Activated CD4-positive, CD25-positive, alpha-beta regulatory T cell treated with anti-CD3 and anti-CD28 coated beads, Interleukin-2, amount 50 U/mL, for 16 hours (primary cell): Measurements from ENCODE around the gene TAF7.
"Not testable (repeated sequence)": the region's sequence is repeated elsewhere in the genome, so short reads cannot be mapped to it uniquely, and the experiment has no call there.

ENCODE experiments used
- DNase-seq: peaks from one replicate; pipeline ENCODE4 v3.0.0-alpha.2; 2020; ENCODE audit warnings: low read depth, low spot score

Gene TAF7

GRCh38 chr5:141320225-141321169, at the start of gene TAF7:
Gene TAF7 (minus strand): TSS chr5:141320784. CDS start chr5:141320044, 740 bp downstream.
- peak; percentile 85 for DNase-seq

GRCh38 chr5:141366016-141366896, 45.7 kb upstream of the TAF7 start:
- DNase-seq: no peak

- no peak for DNase-seq
Measured at GRCh38 chr5:141363952-141364660, 43.5 kb upstream of the TAF7 start, which contains the start of gene PCDHGA5. Gene PCDHGA5 (plus strand): TSS chr5:141364162. CDS start chr5:141364331, 169 bp downstream.

- no peak for DNase-seq
Measured at GRCh38 chr5:141362719-141363118, 42.1 kb upstream of the TAF7 start.

GRCh38 chr5:141360685-141361084, 40.1 kb upstream of the TAF7 start:
- DNase-seq: no peak

- DNase-seq: no peak
Measured at GRCh38 chr5:141359790-141360426, 39.3 kb upstream of the TAF7 start, which contains the start of gene PCDHGB2. Gene PCDHGB2 (plus strand): TSS chr5:141359994. CDS start chr5:141360136, 142 bp downstream.

- DNase-seq: no peak
Measured at GRCh38 chr5:141356950-141357349, 36.4 kb upstream of the TAF7 start.

GRCh38 chr5:141356133-141356532, 35.5 kb upstream of the TAF7 start:
- no peak for DNase-seq

- DNase-seq: no peak
Measured at GRCh38 chr5:141355641-141356040, 35.1 kb upstream of the TAF7 start.

- no peak for DNase-seq
Measured at GRCh38 chr5:141354900-141355469, 34.4 kb upstream of the TAF7 start, which contains the start of gene PCDHGA4. Gene PCDHGA4 (plus strand): TSS chr5:141355021. CDS start chr5:141355108, 87 bp downstream.

GRCh38 chr5:141351591-141351990, 31.0 kb upstream of the TAF7 start:
- DNase-seq: no peak

GRCh38 chr5:141349917-141350619, 29.5 kb upstream of the TAF7 start, which contains the start of gene PCDHGB1:
Gene PCDHGB1 (plus strand): TSS chr5:141350099. CDS start chr5:141350261, 162 bp downstream.
- no peak for DNase-seq

GRCh38 chr5:141346017-141346416, 25.4 kb upstream of the TAF7 start:
- not testable (repeated sequence) for DNase-seq

- DNase-seq: no peak
Measured at GRCh38 chr5:141345327-141345726, 24.7 kb upstream of the TAF7 start.

GRCh38 chr5:141343953-141344463, 23.4 kb upstream of the TAF7 start:
- DNase-seq: no peak

GRCh38 chr5:141343242-141343952, 22.8 kb upstream of the TAF7 start, which contains the start of gene PCDHGA3:
Gene PCDHGA3 (plus strand): TSS chr5:141343829. CDS start chr5:141344034, 205 bp downstream.
- DNase-seq: no peak

- no peak for DNase-seq
Measured at GRCh38 chr5:141342773-141343172, 22.2 kb upstream of the TAF7 start.

GRCh38 chr5:141340781-141341354, 20.3 kb upstream of the TAF7 start:
- not testable (repeated sequence) for DNase-seq
